ENCODE results near the gene RNGTT.

The RNGTT gene

GRCh38 chr6:88616380-88616779, 347.0 kb downstream of the RNGTT start:
- no peak for DNase-seq (ENCODE audit: low read depth)
- no peak overlapping the region for H3K4me3 ChIP-seq (replicated peaks; ENCODE audit: low read depth, low read length)
- TF ChIP-seq, protein P1, sequence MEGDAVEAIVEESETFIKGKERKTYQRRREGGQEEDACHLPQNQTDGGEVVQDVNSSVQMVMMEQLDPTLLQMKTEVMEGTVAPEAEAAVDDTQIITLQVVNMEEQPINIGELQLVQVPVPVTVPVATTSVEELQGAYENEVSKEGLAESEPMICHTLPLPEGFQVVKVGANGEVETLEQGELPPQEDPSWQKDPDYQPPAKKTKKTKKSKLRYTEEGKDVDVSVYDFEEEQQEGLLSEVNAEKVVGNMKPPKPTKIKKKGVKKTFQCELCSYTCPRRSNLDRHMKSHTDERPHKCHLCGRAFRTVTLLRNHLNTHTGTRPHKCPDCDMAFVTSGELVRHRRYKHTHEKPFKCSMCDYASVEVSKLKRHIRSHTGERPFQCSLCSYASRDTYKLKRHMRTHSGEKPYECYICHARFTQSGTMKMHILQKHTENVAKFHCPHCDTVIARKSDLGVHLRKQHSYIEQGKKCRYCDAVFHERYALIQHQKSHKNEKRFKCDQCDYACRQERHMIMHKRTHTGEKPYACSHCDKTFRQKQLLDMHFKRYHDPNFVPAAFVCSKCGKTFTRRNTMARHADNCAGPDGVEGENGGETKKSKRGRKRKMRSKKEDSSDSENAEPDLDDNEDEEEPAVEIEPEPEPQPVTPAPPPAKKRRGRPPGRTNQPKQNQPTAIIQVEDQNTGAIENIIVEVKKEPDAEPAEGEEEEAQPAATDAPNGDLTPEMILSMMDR (IDR thresholded peaks at IDR 0.05; ENCODE audit: low read length, missing control alignments): no peak

- DNase-seq (ENCODE audit: low read depth): no peak
- TF ChIP-seq, protein P1 (IDR thresholded peaks at IDR 0.05; ENCODE audit: low read length, missing control alignments): no peak
- H3K4me3 ChIP-seq (replicated peaks; ENCODE audit: low read depth, low read length): no peak overlapping the region
These were observed 349.0 kb downstream of the RNGTT start for GRCh38 chr6:88614316-88614877.

- TF ChIP-seq, protein P1 (IDR thresholded peaks at IDR 0.05; ENCODE audit: low read length, missing control alignments): no peak
- H3K4me3 ChIP-seq (replicated peaks; ENCODE audit: low read depth, low read length): no peak overlapping the region
- no peak for DNase-seq (ENCODE audit: low read depth)
These were observed 350.8 kb downstream of the RNGTT start for GRCh38 chr6:88612631-88613030.

DNA sequence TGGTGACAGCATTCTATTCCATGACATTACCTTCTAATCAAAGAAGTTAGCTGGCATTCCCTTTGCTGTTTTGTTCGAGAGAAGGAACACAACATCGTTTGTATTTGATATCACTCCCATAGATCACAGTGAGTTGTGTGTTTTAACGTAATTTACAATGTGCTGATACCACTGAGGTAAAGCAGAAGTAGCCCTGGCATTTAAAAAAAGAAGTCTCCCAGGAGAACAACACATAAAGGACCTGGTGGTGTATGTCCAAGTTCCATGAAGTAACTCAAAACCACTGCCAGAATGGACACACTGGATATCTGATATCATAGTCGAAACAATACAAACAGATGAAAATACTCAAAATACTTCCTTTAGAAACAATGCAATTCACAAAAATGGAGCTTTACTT, 351.7 kb downstream of the RNGTT start:
- TF ChIP-seq, protein P1 (IDR thresholded peaks at IDR 0.05; ENCODE audit: low read length, missing control alignments): no peak
- peak; percentile 20 for DNase-seq (ENCODE audit: low read depth)
- H3K4me3 ChIP-seq (replicated peaks; ENCODE audit: low read depth, low read length): no peak overlapping the region

DNA sequence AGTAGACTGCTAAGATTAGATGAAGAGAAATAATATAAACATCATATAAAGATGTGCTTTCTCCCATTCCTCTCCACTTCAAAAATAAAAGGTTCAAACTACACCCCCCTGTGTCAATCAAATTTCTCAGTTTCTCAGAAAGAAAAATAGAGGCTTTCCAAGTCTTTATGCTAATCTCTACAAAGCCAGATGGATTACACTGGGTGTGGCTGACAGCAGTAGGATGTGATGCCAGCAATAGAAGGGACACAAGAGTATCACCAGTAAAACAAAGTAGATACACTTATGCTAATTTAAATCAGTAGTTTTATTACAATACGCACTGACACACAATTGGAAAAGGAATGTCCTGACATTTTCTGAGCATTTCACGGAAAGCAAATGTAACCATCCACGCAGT, 353.4 kb downstream of the RNGTT start:
- H3K4me3 ChIP-seq (replicated peaks; ENCODE audit: low read depth, low read length): no peak overlapping the region
- no peak for DNase-seq (ENCODE audit: low read depth)
- TF ChIP-seq, protein P1 (IDR thresholded peaks at IDR 0.05; ENCODE audit: low read length, missing control alignments): no peak

DNA sequence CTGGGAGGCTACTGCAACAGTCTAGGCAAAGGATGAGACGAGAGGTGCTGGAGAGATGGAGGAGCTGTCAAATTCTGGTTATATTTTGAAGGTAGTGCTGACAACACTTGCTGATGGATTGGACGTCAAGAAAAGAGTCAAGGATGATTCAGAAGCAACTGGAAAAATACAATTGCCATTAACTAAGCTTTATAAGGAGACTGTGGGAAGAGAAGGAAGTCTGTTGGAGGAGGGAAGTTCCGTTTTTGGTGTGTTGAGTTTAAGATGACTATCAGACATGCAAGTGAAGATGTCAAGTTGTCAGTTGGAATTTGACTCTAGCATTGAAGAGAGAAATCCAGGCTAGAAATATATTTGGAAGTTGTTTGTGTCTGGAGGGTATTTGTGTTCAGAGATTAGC, 358.1 kb downstream of the RNGTT start:
- H3K4me3 ChIP-seq (replicated peaks; ENCODE audit: low read depth, low read length): no peak overlapping the region
- no peak for DNase-seq (ENCODE audit: low read depth)
- TF ChIP-seq, protein P1 (IDR thresholded peaks at IDR 0.05; ENCODE audit: low read length, missing control alignments): no peak

- DNase-seq (ENCODE audit: low read depth): no peak
- H3K4me3 ChIP-seq (replicated peaks; ENCODE audit: low read depth, low read length): no peak overlapping the region
- TF ChIP-seq, protein P1 (IDR thresholded peaks at IDR 0.05; ENCODE audit: low read length, missing control alignments): no peak
These were observed 363.8 kb downstream of the RNGTT start for GRCh38 chr6:88599571-88599970.

All from fibroblast of pulmonary artery (primary cell).